Spleen (tissue), 11 donors: ENCODE measurements around the gene MICAL3. TPM values are rescaled to one million over a fixed set of nuclear protein-coding genes. Genes with fewer than 3 reads are reported as not detected.
"Not testable (repeated sequence)": the region's sequence is repeated elsewhere in the genome, so short reads cannot be mapped to it uniquely, and the experiment has no call there.

Source experiments
- DNase-seq: peaks from one replicate; pipeline ENCODE4 v3.0.0-alpha.2; 2020
- H3K27ac ChIP-seq, 8 donors: fragments of 200-600 bp; sonication (generic) in 7 of 8; 1 replicate in 4 of 8; 2 replicates in 4 of 8; pipeline versions ENCODE4 v1.5.0 to v1.8.0; 2016 to 2021; ENCODE audit warnings: inconsistent platforms in 4 of 8, mild to moderate bottlenecking in 4 of 8, moderate library complexity in 1 of 8
- H3K27me3 ChIP-seq, 7 donors: fragments of 200-600 bp; sonication (generic) in 6 of 7; replicated peaks in 1 of 7; 1 replicate in 4 of 7; 2 replicates in 3 of 7; pipeline versions ENCODE4 v1.5.0 to v1.8.0; 2016 to 2021; ENCODE audit warnings: inconsistent platforms in 3 of 7, mild to moderate bottlenecking in 1 of 7
- H3K36me3 ChIP-seq, 6 donors: fragments of 200-600 bp; sonication (generic) in 5 of 6; 1 replicate in 4 of 6; 2 replicates in 2 of 6; pipeline versions ENCODE4 v1.5.0 to v1.8.0; 2016 to 2021; ENCODE audit warnings: inconsistent platforms in 2 of 6
- H3K4me1 ChIP-seq, 6 donors: fragments of 200-600 bp; sonication (generic) in 5 of 6; 1 replicate in 3 of 6; 2 replicates in 3 of 6; pipeline versions ENCODE4 v1.5.0 to v1.8.0; 2016 to 2021; ENCODE audit warnings: inconsistent platforms in 3 of 6
- H3K4me3 ChIP-seq, 8 donors: fragments of 200-600 bp; sonication (generic) in 7 of 8; 1 replicate in 4 of 8; 2 replicates in 4 of 8; pipeline versions ENCODE4 v1.5.0 to v1.8.0; 2016 to 2021; ENCODE audit warnings: inconsistent platforms in 4 of 8, mild to moderate bottlenecking in 4 of 8, moderate library complexity in 2 of 8
- H3K9me3 ChIP-seq, 8 donors: fragments of 200-600 bp; sonication (generic) in 7 of 8; 1 replicate in 4 of 8; 2 replicates in 4 of 8; pipeline versions ENCODE4 v1.5.0 to v1.8.0; 2016 to 2021; ENCODE audit warnings: inconsistent platforms in 4 of 8
- CTCF ChIP-seq, 11 experiments: fragments of 200-600 bp in 7 of 11; fragments of 450-650 bp in 4 of 11; sonication (generic) in 4 of 11; IDR thresholded peaks in 8 of 11; conservative IDR thresholded peaks in 3 of 11; 1 replicate in 7 of 11; 2 replicates in 4 of 11; pipeline versions ENCODE4 v1.4.0 to v1.8.0; 2016 to 2021; ENCODE audit warnings: antibody characterized with exemption in 11 of 11, inconsistent platforms in 4 of 11, mild to moderate bottlenecking in 1 of 11
- POLR2A ChIP-seq, 3 donors: fragments of 450-650 bp; IDR thresholded peaks; one replicate each; pipeline ENCODE4 v1.5.1; 2017; ENCODE audit warnings: antibody characterized with exemption in 3 of 3, mild to moderate bottlenecking in 1 of 3
- POLR2AphosphoS5 ChIP-seq, 3 donors: sonication (generic); formaldehyde crosslinking; IDR thresholded peaks; one replicate each; pipeline ENCODE4 v1.5.1; 2017; ENCODE audit warnings: antibody characterized with exemption in 3 of 3
- WGBS, 5 donors: extraction: QIAGEN DNeasy Blood & Tissue Kit in 3 of 5; methylation state at CpG; one replicate each; pipeline versions ENCODE4 v1.1.5 to v1.1.7; 2013 to 2018; 5-methylcytosine and 5-hydroxymethylcytosine counted together
- intact Hi-C: fragments of 100-400 bp; cut with DNase I; formaldehyde crosslinking; loops from one replicate; pipeline ENCODE4 v1.15.0; 2023; ENCODE audit warnings: low total_unique reads
- polyA plus RNA-seq, 3 donors: library from polyadenylated mRNA; stranded (reverse); fragments of 200-250 nt; gene quantifications; one replicate each; pipeline ENCODE4 v1.2.1, GENCODE V29; 2013
- total RNA-seq, 7 donors: library from RNA; depleted of rRNA in 3 of 7; stranded (reverse); fragments of >200 nt in 3 of 7; fragmentation: NEBNext Ultra II Directional in 4 of 7; extraction: Animal tissue kit (Norgen Biotek cat#: 25700) in 4 of 7; gene quantifications; one replicate each; pipeline versions ENCODE4 v1.1.0 to v1.2.1, GENCODE V29; 2016 to 2021
- donor health status: healthy with polysubstance abuse.
- donor health status: DM: no; HTN: no; CAD: no; lungs with moderate emphysema.
- donor health status: DM: no; HTN: no; CAD: no.
- donor health status: Bipolar disorder and iron deficiency.
- donor health status: healthy.
- donor health status: DM: no; HTN: no; CAD: no.
- donor health status: DM: yes; HTN: yes; CAD: no.

The MICAL3 gene
- total and polyA plus RNA-seq, 10 donors, result 2.6 to 133 (median 75.2) TPM

GRCh38 chr22:17878186-17878694 lies 146.1 kb downstream of the MICAL3 start:
- Histone ChIP-seq H3K4me1 (no peaks in the 10 kb centered on the region), H3K27me3 (no peaks in the 10 kb centered on the region), H3K9me3 (no peaks in the 10 kb centered on the region), H3K36me3 (peaks cover 2 to 92% (median 70%) of the 10 kb centered on the region in 6 donors), H3K27ac (no peak overlapping the region), H3K4me3 (no peak overlapping the region)
- 90 to 97% (median 94%) methylated on average over 10 of the region's 10 CpGs for WGBS, 5 donors
- TF ChIP-seq POLR2AphosphoS5 (IDR thresholded peaks at IDR 0.05) (no peak), CTCF (IDR thresholded peaks at IDR 0.05 in 8 of 11, conservative IDR thresholded peaks at IDR 0.05 in 3 of 11) (no peak), POLR2A (IDR thresholded peaks at IDR 0.05) (no peak)
- DNase-seq, result no peak
- intact Hi-C loops, result no loop called here

GRCh38 chr22:17876878-17877855 lies 147.2 kb downstream of the MICAL3 start:
- H3K9me3 ChIP-seq, intact Hi-C loops, DNase-seq: not testable (repeated sequence)

GRCh38 chr22:17876306-17876831 lies 148.0 kb downstream of the MICAL3 start:
- intact Hi-C loops, result no loop called here
- Histone ChIP-seq H3K36me3 (peaks cover 2 to 92% (median 72%) of the 10 kb centered on the region in 6 donors), H3K9me3 (no peaks in the 10 kb centered on the region), H3K4me3 (no peak overlapping the region), H3K4me1 (no peaks in the 10 kb centered on the region), H3K27me3 (no peaks in the 10 kb centered on the region), H3K27ac (no peak overlapping the region)
- WGBS, 5 donors, result 83 to 91% (median 88%) methylated on average over 4 of the region's 4 CpGs
- no peak for DNase-seq
- TF ChIP-seq POLR2AphosphoS5 (IDR thresholded peaks at IDR 0.05), result no peak
- TF ChIP-seq CTCF (IDR thresholded peaks at IDR 0.05 in 8 of 11, conservative IDR thresholded peaks at IDR 0.05 in 3 of 11), result no peak
- no peak for TF ChIP-seq POLR2A (IDR thresholded peaks at IDR 0.05)

More at GRCh38 chr22:17876878-17877855, 147.2 kb downstream of the MICAL3 start:
- not testable (repeated sequence) for H3K27ac ChIP-seq, H3K4me3 ChIP-seq, H3K27me3 ChIP-seq, H3K4me1 ChIP-seq
- peaks cover 2 to 92% (median 70%) of the 10 kb centered on the region in 6 donors for H3K36me3 ChIP-seq

GRCh38 chr22:17875631-17876030 lies 148.7 kb downstream of the MICAL3 start:
- Histone ChIP-seq H3K27ac (no peak overlapping the region), H3K4me1 (no peaks in the 10 kb centered on the region), H3K9me3 (no peaks in the 10 kb centered on the region), H3K27me3 (no peaks in the 10 kb centered on the region), H3K4me3 (no peak overlapping the region), H3K36me3 (peaks cover 2 to 92% (median 71%) of the 10 kb centered on the region in 6 donors)
- WGBS, 5 donors, result 88 to 92% (median 90%) methylated on average over 12 of the region's 12 CpGs
- TF ChIP-seq POLR2AphosphoS5 (IDR thresholded peaks at IDR 0.05), result peak in 1 of 3 donors; percentile 25
- TF ChIP-seq CTCF (IDR thresholded peaks at IDR 0.05 in 8 of 11, conservative IDR thresholded peaks at IDR 0.05 in 3 of 11), result no peak
- no peak for TF ChIP-seq POLR2A (IDR thresholded peaks at IDR 0.05)
- no peak for DNase-seq
- intact Hi-C loops, result no loop called here
